HEK293 (cell line): ENCODE results near the gene ZBTB26.

Experiments
- HOXC10 ChIP-seq: sonication (generic); formaldehyde crosslinking; IDR thresholded peaks from 2 replicates; pipeline ENCODE4 v1.8.1; 2023; ENCODE audit warnings: mild to moderate bottlenecking, missing genetic modification reagents
- KLF1 ChIP-seq: fragments of 450-650 bp; formaldehyde crosslinking; IDR thresholded peaks from 2 replicates; pipeline ENCODE4 v1.5.1; 2016; ENCODE audit warnings: missing biosample characterization, missing genetic modification characterization
- PRDM2 ChIP-seq: fragments of 450-650 bp; formaldehyde crosslinking; IDR thresholded peaks from 2 replicates; pipeline ENCODE4 v1.5.1; 2016; ENCODE audit warnings: missing biosample characterization, missing genetic modification characterization, borderline replicate concordance
- YY1 ChIP-seq: fragments of 450-650 bp; formaldehyde crosslinking; IDR thresholded peaks from 2 replicates; pipeline ENCODE4 v1.5.1; 2018; ENCODE audit warnings: missing biosample characterization, missing genetic modification characterization
- ZBTB1 ChIP-seq: fragments of 450-650 bp; formaldehyde crosslinking; IDR thresholded peaks from 2 replicates; pipeline ENCODE4 v1.5.1; 2016; ENCODE audit warnings: missing biosample characterization, missing genetic modification characterization
- ZIC2 ChIP-seq: fragments of 450-650 bp; formaldehyde crosslinking; IDR thresholded peaks from 2 replicates; pipeline ENCODE4 v1.5.1; 2016; ENCODE audit warnings: missing biosample characterization, missing genetic modification characterization
- ZNF175 ChIP-seq: fragments of 450-650 bp; formaldehyde crosslinking; IDR thresholded peaks from 2 replicates; pipeline ENCODE4 v1.5.1; 2016; ENCODE audit warnings: missing biosample characterization, missing genetic modification characterization
- ZNF19 ChIP-seq: fragments of 450-650 bp; formaldehyde crosslinking; IDR thresholded peaks from 2 replicates; pipeline ENCODE4; 2016; ENCODE audit warnings: missing biosample characterization, missing genetic modification characterization, low read depth
- ZNF2 ChIP-seq: fragments of 450-650 bp; formaldehyde crosslinking; IDR thresholded peaks from 2 replicates; pipeline ENCODE4 v1.5.1; 2016; ENCODE audit warnings: missing biosample characterization, missing genetic modification characterization
- ZNF341 ChIP-seq: fragments of 450-650 bp; formaldehyde crosslinking; IDR thresholded peaks from 2 replicates; pipeline ENCODE4; 2016; ENCODE audit warnings: low read depth, missing biosample characterization, missing genetic modification characterization
- ZNF449 ChIP-seq: fragments of 450-650 bp; formaldehyde crosslinking; IDR thresholded peaks from 2 replicates; pipeline ENCODE4 v1.5.1; 2017; ENCODE audit warnings: missing biosample characterization, mild to moderate bottlenecking, missing genetic modification characterization, moderate library complexity
- ZNF473 ChIP-seq: fragments of 450-650 bp; formaldehyde crosslinking; IDR thresholded peaks from 2 replicates; pipeline ENCODE4 v1.5.1; 2017; ENCODE audit warnings: missing biosample characterization, missing genetic modification characterization
- ZNF48 ChIP-seq: fragments of 450-650 bp; formaldehyde crosslinking; IDR thresholded peaks from 2 replicates; pipeline ENCODE4 v1.5.1; 2016; ENCODE audit warnings: missing biosample characterization, missing genetic modification characterization
- ZNF521 ChIP-seq: fragments of 450-650 bp; formaldehyde crosslinking; IDR thresholded peaks from 2 replicates; pipeline ENCODE4 v1.5.1; 2017; ENCODE audit warnings: missing biosample characterization, mild to moderate bottlenecking, missing genetic modification characterization
- ZNF677 ChIP-seq: fragments of 450-650 bp; IDR thresholded peaks from 2 replicates; pipeline ENCODE4 v1.5.0; 2018; ENCODE audit warnings: missing biosample characterization, mild to moderate bottlenecking, missing genetic modification characterization, moderate library complexity
- ZNF785 ChIP-seq: fragments of 450-650 bp; formaldehyde crosslinking; IDR thresholded peaks from 2 replicates; pipeline ENCODE4 v1.5.1; 2016; ENCODE audit warnings: missing biosample characterization, missing genetic modification characterization
- TF ChIP-seq, protein P1 (sequence below): fragments of 450-650 bp; formaldehyde crosslinking; IDR thresholded peaks from 2 replicates; pipeline ENCODE4 v1.5.1; 2016; ENCODE audit warnings: missing biosample characterization, missing genetic modification characterization
- TF ChIP-seq, protein P2 (sequence below): fragments of 450-650 bp; formaldehyde crosslinking; IDR thresholded peaks from 2 replicates; pipeline ENCODE4 v1.5.1; 2016; ENCODE audit warnings: missing biosample characterization, missing genetic modification characterization
- TF ChIP-seq, protein P3 (sequence below): fragments of 450-650 bp; formaldehyde crosslinking; IDR thresholded peaks from 2 replicates; pipeline ENCODE4 v1.5.1; 2016; ENCODE audit warnings: missing biosample characterization, missing genetic modification characterization
- TF ChIP-seq, protein P4 (sequence below): fragments of 450-650 bp; formaldehyde crosslinking; IDR thresholded peaks from 2 replicates; pipeline ENCODE4 v1.5.1; 2016; ENCODE audit warnings: missing biosample characterization, missing genetic modification characterization
- TF ChIP-seq, protein P5 (sequence below): fragments of 450-650 bp; IDR thresholded peaks from 2 replicates; pipeline ENCODE4 v1.5.1; 2018; ENCODE audit warnings: missing biosample characterization, mild to moderate bottlenecking, missing genetic modification characterization
- TF ChIP-seq, protein P6 (sequence below): sonication (generic); formaldehyde crosslinking; IDR thresholded peaks from 2 replicates; pipeline ENCODE4 v1.8.1; 2022; ENCODE audit warnings: mild to moderate bottlenecking, moderate library complexity, missing genetic modification reagents

ZBTB26 gene

GRCh38 chr9:122940749-122941581, 9.7 kb upstream of the ZBTB26 start, which contains the start of gene RABGAP1 (continued):
- TF ChIP-seq, protein P1, sequence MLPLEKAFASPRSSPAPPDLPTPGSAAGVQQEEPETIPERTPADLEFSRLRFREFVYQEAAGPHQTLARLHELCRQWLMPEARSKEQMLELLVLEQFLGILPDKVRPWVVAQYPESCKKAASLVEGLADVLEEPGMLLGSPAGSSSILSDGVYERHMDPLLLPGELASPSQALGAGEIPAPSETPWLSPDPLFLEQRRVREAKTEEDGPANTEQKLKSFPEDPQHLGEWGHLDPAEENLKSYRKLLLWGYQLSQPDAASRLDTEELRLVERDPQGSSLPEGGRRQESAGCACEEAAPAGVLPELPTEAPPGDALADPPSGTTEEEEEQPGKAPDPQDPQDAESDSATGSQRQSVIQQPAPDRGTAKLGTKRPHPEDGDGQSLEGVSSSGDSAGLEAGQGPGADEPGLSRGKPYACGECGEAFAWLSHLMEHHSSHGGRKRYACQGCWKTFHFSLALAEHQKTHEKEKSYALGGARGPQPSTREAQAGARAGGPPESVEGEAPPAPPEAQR (tag by site-specific recombination), result no peak
- peak; percentile 39; the same call in 1 of the 2 replicates for TF ChIP-seq YY1 (tag by site-specific recombination)
- TF ChIP-seq KLF1 (tag by site-specific recombination), result no peak
- TF ChIP-seq, protein P2, sequence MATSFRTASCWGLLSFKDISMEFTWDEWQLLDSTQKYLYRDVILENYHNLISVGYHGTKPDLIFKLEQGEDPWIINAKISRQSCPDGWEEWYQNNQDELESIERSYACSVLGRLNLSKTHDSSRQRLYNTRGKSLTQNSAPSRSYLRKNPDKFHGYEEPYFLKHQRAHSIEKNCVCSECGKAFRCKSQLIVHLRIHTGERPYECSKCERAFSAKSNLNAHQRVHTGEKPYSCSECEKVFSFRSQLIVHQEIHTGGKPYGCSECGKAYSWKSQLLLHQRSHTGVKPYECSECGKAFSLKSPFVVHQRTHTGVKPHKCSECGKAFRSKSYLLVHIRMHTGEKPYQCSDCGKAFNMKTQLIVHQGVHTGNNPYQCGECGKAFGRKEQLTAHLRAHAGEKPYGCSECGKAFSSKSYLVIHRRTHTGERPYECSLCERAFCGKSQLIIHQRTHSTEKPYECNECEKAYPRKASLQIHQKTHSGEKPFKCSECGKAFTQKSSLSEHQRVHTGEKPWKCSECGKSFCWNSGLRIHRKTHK (tag by site-specific recombination), result no peak
- TF ChIP-seq ZNF341 (tag by site-specific recombination), result peak; percentile 53; the same call in 1 of the 2 replicates
- TF ChIP-seq, protein P3, sequence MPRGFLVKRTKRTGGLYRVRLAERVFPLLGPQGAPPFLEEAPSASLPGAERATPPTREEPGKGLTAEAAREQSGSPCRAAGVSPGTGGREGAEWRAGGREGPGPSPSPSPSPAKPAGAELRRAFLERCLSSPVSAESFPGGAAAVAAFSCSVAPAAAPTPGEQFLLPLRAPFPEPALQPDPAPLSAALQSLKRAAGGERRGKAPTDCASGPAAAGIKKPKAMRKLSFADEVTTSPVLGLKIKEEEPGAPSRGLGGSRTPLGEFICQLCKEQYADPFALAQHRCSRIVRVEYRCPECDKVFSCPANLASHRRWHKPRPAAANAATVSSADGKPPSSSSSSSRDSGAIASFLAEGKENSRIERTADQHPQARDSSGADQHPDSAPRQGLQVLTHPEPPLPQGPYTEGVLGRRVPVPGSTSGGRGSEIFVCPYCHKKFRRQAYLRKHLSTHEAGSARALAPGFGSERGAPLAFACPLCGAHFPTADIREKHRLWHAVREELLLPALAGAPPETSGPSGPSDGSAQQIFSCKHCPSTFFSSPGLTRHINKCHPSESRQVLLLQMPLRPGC (tag by site-specific recombination), result no peak
- TF ChIP-seq ZNF473 (tag by site-specific recombination), result no peak
- TF ChIP-seq ZNF19 (tag by site-specific recombination), result no peak
- TF ChIP-seq PRDM2 (tag by site-specific recombination), result no peak
- no peak for TF ChIP-seq ZNF175 (tag by site-specific recombination)
- no peak for TF ChIP-seq ZNF677 (tag by site-specific recombination)
- TF ChIP-seq ZNF521 (tag by site-specific recombination), result no peak
- TF ChIP-seq, protein P4, sequence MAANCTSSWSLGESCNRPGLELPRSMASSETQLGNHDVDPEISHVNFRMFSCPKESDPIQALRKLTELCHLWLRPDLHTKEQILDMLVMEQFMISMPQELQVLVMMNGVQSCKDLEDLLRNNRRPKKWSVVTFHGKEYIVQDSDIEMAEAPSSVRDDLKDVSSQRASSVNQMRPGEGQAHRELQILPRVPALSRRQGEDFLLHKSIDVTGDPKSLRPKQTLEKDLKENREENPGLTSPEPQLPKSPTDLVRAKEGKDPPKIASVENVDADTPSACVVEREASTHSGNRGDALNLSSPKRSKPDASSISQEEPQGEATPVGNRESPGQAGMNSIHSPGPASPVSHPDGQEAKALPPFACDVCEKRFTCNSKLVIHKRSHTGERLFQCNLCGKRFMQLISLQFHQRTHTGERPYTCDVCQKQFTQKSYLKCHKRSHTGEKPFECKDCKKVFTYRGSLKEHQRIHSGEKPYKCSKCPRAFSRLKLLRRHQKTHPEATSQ (tag by site-specific recombination), result 0 out of 2 replicates have a peak, but pooled peaks have one; percentile 59
- TF ChIP-seq, protein P5, sequence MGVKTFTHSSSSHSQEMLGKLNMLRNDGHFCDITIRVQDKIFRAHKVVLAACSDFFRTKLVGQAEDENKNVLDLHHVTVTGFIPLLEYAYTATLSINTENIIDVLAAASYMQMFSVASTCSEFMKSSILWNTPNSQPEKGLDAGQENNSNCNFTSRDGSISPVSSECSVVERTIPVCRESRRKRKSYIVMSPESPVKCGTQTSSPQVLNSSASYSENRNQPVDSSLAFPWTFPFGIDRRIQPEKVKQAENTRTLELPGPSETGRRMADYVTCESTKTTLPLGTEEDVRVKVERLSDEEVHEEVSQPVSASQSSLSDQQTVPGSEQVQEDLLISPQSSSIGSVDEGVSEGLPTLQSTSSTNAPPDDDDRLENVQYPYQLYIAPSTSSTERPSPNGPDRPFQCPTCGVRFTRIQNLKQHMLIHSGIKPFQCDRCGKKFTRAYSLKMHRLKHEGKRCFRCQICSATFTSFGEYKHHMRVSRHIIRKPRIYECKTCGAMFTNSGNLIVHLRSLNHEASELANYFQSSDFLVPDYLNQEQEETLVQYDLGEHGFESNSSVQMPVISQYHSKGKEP (tag by site-specific recombination), result no peak
- TF ChIP-seq, protein P6, sequence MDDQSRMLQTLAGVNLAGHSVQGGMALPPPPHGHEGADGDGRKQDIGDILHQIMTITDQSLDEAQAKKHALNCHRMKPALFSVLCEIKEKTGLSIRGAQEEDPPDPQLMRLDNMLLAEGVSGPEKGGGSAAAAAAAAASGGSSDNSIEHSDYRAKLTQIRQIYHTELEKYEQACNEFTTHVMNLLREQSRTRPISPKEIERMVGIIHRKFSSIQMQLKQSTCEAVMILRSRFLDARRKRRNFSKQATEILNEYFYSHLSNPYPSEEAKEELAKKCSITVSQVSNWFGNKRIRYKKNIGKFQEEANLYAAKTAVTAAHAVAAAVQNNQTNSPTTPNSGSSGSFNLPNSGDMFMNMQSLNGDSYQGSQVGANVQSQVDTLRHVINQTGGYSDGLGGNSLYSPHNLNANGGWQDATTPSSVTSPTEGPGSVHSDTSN (CRISPR knock-in tag), result no peak
- no peak for TF ChIP-seq ZBTB1 (tag by site-specific recombination)
- TF ChIP-seq ZNF449, result no peak
- TF ChIP-seq ZNF2 (tag by site-specific recombination), result 0 out of 2 replicates have a peak, but pooled peaks have one; percentile 36
- TF ChIP-seq ZIC2 (tag by site-specific recombination), result no peak
- TF ChIP-seq HOXC10 (CRISPR knock-in tag), result no peak
- TF ChIP-seq ZNF785 (tag by site-specific recombination), result no peak
- no peak for TF ChIP-seq ZNF48 (tag by site-specific recombination)
